ENCODE results near the gene ZNF710.
A peak's percentile ranks its signal among the peaks of the same experiment; 100 is the strongest.

ZNF710 gene

GRCh38 chr15:89991312-89991711, 9.8 kb upstream of the ZNF710 start:
- 83 to 88% methylated on average over 3 to 4 of the region's 4 CpGs for WGBS, 2 experiments

GRCh38 chr15:89993349-89993748, 7.8 kb upstream of the ZNF710 start:
- 48 to 60% methylated on average over 1 of the region's 1 CpG for whole genome bisulfite sequencing, 2 experiments
- H3K9me3 ChIP-seq (ENCODE audit: control insufficient read depth, low read length) = no peaks in the 10 kb centered on the region
- no peaks in the 10 kb centered on the region for H3K27me3 ChIP-seq (ENCODE audit: control insufficient read depth, insufficient read depth, low read length, poor library complexity, severe bottlenecking)
- no peak overlapping the region for H3K27ac ChIP-seq (ENCODE audit: insufficient read depth, low read depth, low read length, poor library complexity, severe bottlenecking)
- H3K4me3 ChIP-seq (ENCODE audit: insufficient read depth, low read depth, low read length) = no peak overlapping the region
- peaks cover under 1% of the 10 kb centered on the region for H3K4me1 ChIP-seq (ENCODE audit: control insufficient read depth, insufficient read depth, low read length)
- H3K36me3 ChIP-seq (ENCODE audit: control insufficient read depth, insufficient read depth, low read length) = no peaks in the 10 kb centered on the region

More at GRCh38 chr15:89991312-89991711, 9.8 kb upstream of the ZNF710 start:
- Histone ChIP-seq H3K36me3 (ENCODE audit: control insufficient read depth, insufficient read depth, low read length) (no peaks in the 10 kb centered on the region), H3K4me3 (ENCODE audit: insufficient read depth, low read depth, low read length) (no peak overlapping the region), H3K27ac (ENCODE audit: insufficient read depth, low read depth, low read length, poor library complexity, severe bottlenecking) (no peak overlapping the region), H3K27me3 (ENCODE audit: control insufficient read depth, insufficient read depth, low read length, poor library complexity, severe bottlenecking) (no peaks in the 10 kb centered on the region), H3K4me1 (ENCODE audit: control insufficient read depth, insufficient read depth, low read length) (no peaks in the 10 kb centered on the region), H3K9me3 (ENCODE audit: control insufficient read depth, low read length) (no peaks in the 10 kb centered on the region)

DNA sequence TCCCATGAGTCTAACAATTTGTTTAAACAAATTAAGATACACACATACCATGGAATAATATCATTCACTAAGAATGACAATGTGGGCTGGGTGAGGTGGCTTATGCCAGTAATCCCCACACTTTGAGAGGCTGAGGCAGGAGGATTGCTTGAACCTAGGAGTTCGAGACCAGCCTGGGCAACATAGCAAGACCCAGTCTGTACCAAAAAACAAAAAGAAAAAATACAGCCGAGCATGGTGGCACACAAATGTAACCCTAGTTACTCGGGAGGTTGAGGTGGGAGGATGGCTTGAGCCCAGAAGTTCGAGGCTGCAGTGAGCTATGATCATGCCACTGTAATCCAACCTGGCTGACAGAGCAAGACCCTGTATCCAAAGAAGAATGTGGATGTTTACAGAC, 4.0 kb upstream of the ZNF710 start:
- Histone ChIP-seq H3K36me3 (ENCODE audit: control insufficient read depth, insufficient read depth, low read length) (no peaks in the 10 kb centered on the region), H3K27me3 (ENCODE audit: control insufficient read depth, insufficient read depth, low read length, poor library complexity, severe bottlenecking) (no peaks in the 10 kb centered on the region), H3K9me3 (ENCODE audit: control insufficient read depth, low read length) (no peaks in the 10 kb centered on the region), H3K27ac (ENCODE audit: insufficient read depth, low read depth, low read length, poor library complexity, severe bottlenecking) (no peak overlapping the region), H3K4me1 (ENCODE audit: control insufficient read depth, insufficient read depth, low read length) (peaks cover 10% of the 10 kb centered on the region), H3K4me3 (ENCODE audit: insufficient read depth, low read depth, low read length) (no peak overlapping the region)
- WGBS, 2 experiments = 85 to 92% methylated on average over 4 of the region's 4 CpGs

- Histone ChIP-seq H3K36me3 (ENCODE audit: control insufficient read depth, insufficient read depth, low read length) (no peaks in the 10 kb centered on the region), H3K4me3 (ENCODE audit: insufficient read depth, low read depth, low read length) (no peak overlapping the region), H3K27me3 (ENCODE audit: control insufficient read depth, insufficient read depth, low read length, poor library complexity, severe bottlenecking) (no peaks in the 10 kb centered on the region), H3K4me1 (ENCODE audit: control insufficient read depth, insufficient read depth, low read length) (peaks cover 12% of the 10 kb centered on the region), H3K27ac (ENCODE audit: insufficient read depth, low read depth, low read length, poor library complexity, severe bottlenecking) (no peak overlapping the region), H3K9me3 (ENCODE audit: control insufficient read depth, low read length) (no peaks in the 10 kb centered on the region)
- 82 to 87% methylated on average over 5 of the region's 5 CpGs for WGBS, 2 experiments
Measured at GRCh38 chr15:89998141-89998661, 2.9 kb upstream of the ZNF710 start.

DNA sequence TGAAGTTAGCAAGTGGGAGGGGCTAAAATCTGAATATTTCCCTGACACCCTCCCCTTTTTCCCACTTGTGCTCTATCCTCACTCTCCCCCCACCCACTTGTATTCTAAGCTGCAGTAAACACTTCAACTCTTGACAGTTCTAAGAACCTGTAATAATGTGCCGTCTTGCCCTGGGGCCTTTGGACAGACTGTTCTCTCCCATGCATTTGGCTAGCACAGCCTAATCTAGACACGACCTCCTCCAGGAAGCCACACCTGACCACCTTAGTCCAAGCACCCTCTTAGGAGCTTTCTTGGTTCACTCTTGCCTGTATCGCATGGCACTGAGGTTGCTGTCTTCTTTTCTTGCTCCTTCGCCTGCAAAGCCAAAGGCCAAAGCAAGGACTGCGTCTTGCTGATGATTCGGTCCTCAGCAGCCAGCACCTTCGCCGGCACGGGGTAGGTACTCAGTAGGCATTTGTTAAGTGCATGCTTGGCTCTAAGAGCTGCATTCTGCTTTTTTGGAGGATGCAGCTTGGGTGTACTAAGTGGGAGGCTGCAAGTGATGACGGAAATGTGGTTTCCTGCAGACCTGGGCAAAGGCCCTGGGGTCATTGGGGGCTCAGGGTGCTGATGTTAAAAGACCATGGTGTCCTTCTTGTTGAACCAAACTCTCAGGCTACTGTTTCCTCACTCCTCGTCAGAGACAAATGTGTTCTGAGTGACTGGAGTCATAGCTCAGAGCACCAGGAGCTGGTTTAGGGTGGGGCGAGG, 2.0 kb upstream of the ZNF710 start:
- WGBS, 2 experiments = 63 to 66% methylated on average over 12 of the region's 12 CpGs
- Histone ChIP-seq H3K27me3 (ENCODE audit: control insufficient read depth, insufficient read depth, low read length, poor library complexity, severe bottlenecking) (no peaks in the 10 kb centered on the region), H3K4me3 (ENCODE audit: insufficient read depth, low read depth, low read length) (peak overlapping the region; percentile 68), H3K4me1 (ENCODE audit: control insufficient read depth, insufficient read depth, low read length) (peaks cover 20% of the 10 kb centered on the region), H3K36me3 (ENCODE audit: control insufficient read depth, insufficient read depth, low read length) (no peaks in the 10 kb centered on the region), H3K27ac (ENCODE audit: insufficient read depth, low read depth, low read length, poor library complexity, severe bottlenecking) (peak overlapping the region; percentile 91), H3K9me3 (ENCODE audit: control insufficient read depth, low read length) (no peaks in the 10 kb centered on the region)

- H3K4me3 ChIP-seq (ENCODE audit: insufficient read depth, low read depth, low read length) = peak overlapping the region; percentile 68
- H3K9me3 ChIP-seq (ENCODE audit: control insufficient read depth, low read length) = no peaks in the 10 kb centered on the region
- H3K36me3 ChIP-seq (ENCODE audit: control insufficient read depth, insufficient read depth, low read length) = no peaks in the 10 kb centered on the region
- H3K4me1 ChIP-seq (ENCODE audit: control insufficient read depth, insufficient read depth, low read length) = peaks cover 26% of the 10 kb centered on the region
- peak overlapping the region; percentile 91 for H3K27ac ChIP-seq (ENCODE audit: insufficient read depth, low read depth, low read length, poor library complexity, severe bottlenecking)
- H3K27me3 ChIP-seq (ENCODE audit: control insufficient read depth, insufficient read depth, low read length, poor library complexity, severe bottlenecking) = no peaks in the 10 kb centered on the region
- 1% methylated on average over 14 of the region's 14 CpGs for WGBS, 2 experiments
Measured at GRCh38 chr15:89999676-90000185, 1.4 kb upstream of the ZNF710 start.

- H3K4me3 ChIP-seq (ENCODE audit: insufficient read depth, low read depth, low read length) = peak overlapping the region; percentile 68
- H3K9me3 ChIP-seq (ENCODE audit: control insufficient read depth, low read length) = no peaks in the 10 kb centered on the region
- H3K27me3 ChIP-seq (ENCODE audit: control insufficient read depth, insufficient read depth, low read length, poor library complexity, severe bottlenecking) = no peaks in the 10 kb centered on the region
- peaks cover 32% of the 10 kb centered on the region for H3K4me1 ChIP-seq (ENCODE audit: control insufficient read depth, insufficient read depth, low read length)
- no peaks in the 10 kb centered on the region for H3K36me3 ChIP-seq (ENCODE audit: control insufficient read depth, insufficient read depth, low read length)
- peak overlapping the region; percentile 91 for H3K27ac ChIP-seq (ENCODE audit: insufficient read depth, low read depth, low read length, poor library complexity, severe bottlenecking)
- 0 to 1% methylated on average over 63 of the region's 63 CpGs for WGBS, 2 experiments
Measured at GRCh38 chr15:90000186-90001001, 730 bp upstream of the ZNF710 start.

GRCh38 chr15:90001683-90002427, 731 bp downstream of the ZNF710 start:
- Histone ChIP-seq H3K27me3 (ENCODE audit: control insufficient read depth, insufficient read depth, low read length, poor library complexity, severe bottlenecking) (no peaks in the 10 kb centered on the region), H3K9me3 (ENCODE audit: control insufficient read depth, low read length) (no peaks in the 10 kb centered on the region), H3K4me3 (ENCODE audit: insufficient read depth, low read depth, low read length) (peak overlapping the region; percentile 72), H3K36me3 (ENCODE audit: control insufficient read depth, insufficient read depth, low read length) (no peaks in the 10 kb centered on the region), H3K4me1 (ENCODE audit: control insufficient read depth, insufficient read depth, low read length) (peaks cover 45% of the 10 kb centered on the region), H3K27ac (ENCODE audit: insufficient read depth, low read depth, low read length, poor library complexity, severe bottlenecking) (peak overlapping the region; percentile 76)
- 1% methylated on average over 82 to 89 of the region's 89 CpGs for WGBS, 2 experiments

DNA sequence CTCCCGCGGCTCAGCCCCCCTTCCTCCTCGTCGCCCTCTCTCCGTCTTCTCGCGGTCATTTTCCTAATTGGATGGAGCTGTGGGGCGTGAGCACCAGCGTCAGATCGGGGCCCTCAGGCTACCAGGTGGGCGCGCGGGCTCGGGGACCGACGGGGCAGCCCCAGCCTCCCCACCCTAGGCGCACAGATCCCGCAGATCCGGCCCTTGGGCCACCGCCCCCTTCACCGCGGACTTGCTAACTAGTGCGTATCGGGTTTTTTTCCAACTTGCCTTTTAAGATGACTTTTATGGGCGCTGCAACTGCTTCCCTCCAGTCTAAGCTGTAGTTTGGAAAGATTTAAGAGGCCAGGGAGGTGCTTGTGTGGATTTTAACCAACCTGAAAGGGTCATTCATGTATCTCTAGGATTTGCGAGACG, 1.3 kb downstream of the ZNF710 start:
- no peaks in the 10 kb centered on the region for H3K36me3 ChIP-seq (ENCODE audit: control insufficient read depth, insufficient read depth, low read length)
- WGBS, 2 experiments = 1% methylated on average over 27 of the region's 27 CpGs
- no peak overlapping the region for H3K27ac ChIP-seq (ENCODE audit: insufficient read depth, low read depth, low read length, poor library complexity, severe bottlenecking)
- H3K4me3 ChIP-seq (ENCODE audit: insufficient read depth, low read depth, low read length) = peak overlapping the region; percentile 72
- no peaks in the 10 kb centered on the region for H3K9me3 ChIP-seq (ENCODE audit: control insufficient read depth, low read length)
- H3K27me3 ChIP-seq (ENCODE audit: control insufficient read depth, insufficient read depth, low read length, poor library complexity, severe bottlenecking) = no peaks in the 10 kb centered on the region
- H3K4me1 ChIP-seq (ENCODE audit: control insufficient read depth, insufficient read depth, low read length) = peaks cover 47% of the 10 kb centered on the region
